Measurements from ENCODE around the gene OR8U1.
"Not testable (repeated sequence)": the region's sequence is repeated elsewhere in the genome, so short reads cannot be mapped to it uniquely, and the experiment has no call there.

The OR8U1 gene
- 0 reads per million in 3 donors for total RNA-seq

GRCh38 chr11:56375324-56375723 lies at the start of gene OR8U1:
Gene OR8U1, plus strand, starts transcription at chr11:56375624. Its CDS starts 0 bp downstream, at chr11:56375624.
- Histone ChIP-seq H3K36me3 (ENCODE audit: control insufficient read depth, insufficient read depth, low read length) (no peaks in the 10 kb centered on the region), H3K27ac (ENCODE audit: insufficient read depth, low read length, poor library complexity, severe bottlenecking) (no peak within 1 kb of the TSS), H3K4me3 (ENCODE audit: insufficient read depth, low read depth, low read length, poor library complexity, severe bottlenecking) (no peak within 1 kb of the TSS), H3K4me1 (ENCODE audit: control insufficient read depth, insufficient read depth, low read length, poor library complexity, severe bottlenecking) (no peaks in the 10 kb centered on the region), H3K27me3 (replicated peaks; ENCODE audit: control insufficient read depth, insufficient read depth, low read length, poor library complexity, severe bottlenecking) (no peaks in the 10 kb centered on the region), H3K9me3 (ENCODE audit: control insufficient read depth, low read length) (no peaks in the 10 kb centered on the region)
- DNase-seq, result no peak

GRCh38 chr11:56331861-56332491 lies 43.4 kb upstream of the OR8U1 start:
- no peaks in the 10 kb centered on the region for H3K4me1 ChIP-seq (ENCODE audit: control insufficient read depth, insufficient read depth, low read length, poor library complexity, severe bottlenecking)
- H3K27me3 ChIP-seq (replicated peaks; ENCODE audit: control insufficient read depth, insufficient read depth, low read length, poor library complexity, severe bottlenecking), result no peaks in the 10 kb centered on the region
- no peaks in the 10 kb centered on the region for H3K36me3 ChIP-seq (ENCODE audit: control insufficient read depth, insufficient read depth, low read length)
- H3K9me3 ChIP-seq (ENCODE audit: control insufficient read depth, low read length), result no peaks in the 10 kb centered on the region
- no peak overlapping the region for H3K27ac ChIP-seq (ENCODE audit: insufficient read depth, low read length, poor library complexity, severe bottlenecking)
- H3K4me3 ChIP-seq (ENCODE audit: insufficient read depth, low read depth, low read length, poor library complexity, severe bottlenecking), result no peak overlapping the region
- DNase-seq, result no peak

- Histone ChIP-seq H3K4me3 (ENCODE audit: insufficient read depth, low read depth, low read length, poor library complexity, severe bottlenecking) (no peak overlapping the region), H3K4me1 (ENCODE audit: control insufficient read depth, insufficient read depth, low read length, poor library complexity, severe bottlenecking) (no peaks in the 10 kb centered on the region), H3K27ac (ENCODE audit: insufficient read depth, low read length, poor library complexity, severe bottlenecking) (no peak overlapping the region), H3K27me3 (replicated peaks; ENCODE audit: control insufficient read depth, insufficient read depth, low read length, poor library complexity, severe bottlenecking) (no peaks in the 10 kb centered on the region), H3K9me3 (ENCODE audit: control insufficient read depth, low read length) (peaks cover 2% of the 10 kb centered on the region), H3K36me3 (ENCODE audit: control insufficient read depth, insufficient read depth, low read length) (no peaks in the 10 kb centered on the region)
- DNase-seq, result no peak
These were observed 42.3 kb upstream of the OR8U1 start for GRCh38 chr11:56333156-56333555.

GRCh38 chr11:56340289-56340688 lies 35.1 kb upstream of the OR8U1 start:
- no peaks in the 10 kb centered on the region for H3K36me3 ChIP-seq (ENCODE audit: control insufficient read depth, insufficient read depth, low read length)
- no peaks in the 10 kb centered on the region for H3K27me3 ChIP-seq (replicated peaks; ENCODE audit: control insufficient read depth, insufficient read depth, low read length, poor library complexity, severe bottlenecking)
- peaks cover 2% of the 10 kb centered on the region for H3K9me3 ChIP-seq (ENCODE audit: control insufficient read depth, low read length)
- no peak overlapping the region for H3K27ac ChIP-seq (ENCODE audit: insufficient read depth, low read length, poor library complexity, severe bottlenecking)
- no peaks in the 10 kb centered on the region for H3K4me1 ChIP-seq (ENCODE audit: control insufficient read depth, insufficient read depth, low read length, poor library complexity, severe bottlenecking)
- no peak for DNase-seq
- no peak overlapping the region for H3K4me3 ChIP-seq (ENCODE audit: insufficient read depth, low read depth, low read length, poor library complexity, severe bottlenecking)

- Histone ChIP-seq H3K4me3 (ENCODE audit: insufficient read depth, low read depth, low read length, poor library complexity, severe bottlenecking) (no peak within 1 kb of the TSS), H3K27me3 (replicated peaks; ENCODE audit: control insufficient read depth, insufficient read depth, low read length, poor library complexity, severe bottlenecking) (no peaks in the 10 kb centered on the region), H3K4me1 (ENCODE audit: control insufficient read depth, insufficient read depth, low read length, poor library complexity, severe bottlenecking) (no peaks in the 10 kb centered on the region), H3K27ac (ENCODE audit: insufficient read depth, low read length, poor library complexity, severe bottlenecking) (no peak within 1 kb of the TSS), H3K36me3 (ENCODE audit: control insufficient read depth, insufficient read depth, low read length) (no peaks in the 10 kb centered on the region), H3K9me3 (ENCODE audit: control insufficient read depth, low read length) (no peaks in the 10 kb centered on the region)
- DNase-seq, result no peak
These were observed 29.7 kb upstream of the OR8U1 start, which contains the start of gene OR8K1 for GRCh38 chr11:56345739-56346138. Gene OR8K1, plus strand, starts transcription at chr11:56346039. Its CDS starts 0 bp downstream, at chr11:56346039.

GRCh38 chr11:56353991-56354390 lies 21.4 kb upstream of the OR8U1 start, which contains the start of gene OR8J1:
Gene OR8J1, plus strand, starts transcription at chr11:56354291. Its CDS starts 5,956 bp downstream, at chr11:56360247.
- H3K36me3 ChIP-seq (ENCODE audit: control insufficient read depth, insufficient read depth, low read length), result no peaks in the 10 kb centered on the region
- no peak within 1 kb of the TSS for H3K27ac ChIP-seq (ENCODE audit: insufficient read depth, low read length, poor library complexity, severe bottlenecking)
- no peaks in the 10 kb centered on the region for H3K4me1 ChIP-seq (ENCODE audit: control insufficient read depth, insufficient read depth, low read length, poor library complexity, severe bottlenecking)
- no peaks in the 10 kb centered on the region for H3K27me3 ChIP-seq (replicated peaks; ENCODE audit: control insufficient read depth, insufficient read depth, low read length, poor library complexity, severe bottlenecking)
- H3K9me3 ChIP-seq (ENCODE audit: control insufficient read depth, low read length), result no peaks in the 10 kb centered on the region
- DNase-seq, result no peak
- no peak within 1 kb of the TSS for H3K4me3 ChIP-seq (ENCODE audit: insufficient read depth, low read depth, low read length, poor library complexity, severe bottlenecking)

GRCh38 chr11:56380120-56380519 lies 4.7 kb downstream of the OR8U1 start:
- Histone ChIP-seq H3K36me3 (ENCODE audit: control insufficient read depth, insufficient read depth, low read length) (no peaks in the 10 kb centered on the region), H3K9me3 (ENCODE audit: control insufficient read depth, low read length) (no peaks in the 10 kb centered on the region), H3K27ac (ENCODE audit: insufficient read depth, low read length, poor library complexity, severe bottlenecking) (no peak overlapping the region), H3K4me3 (ENCODE audit: insufficient read depth, low read depth, low read length, poor library complexity, severe bottlenecking) (no peak overlapping the region), H3K4me1 (ENCODE audit: control insufficient read depth, insufficient read depth, low read length, poor library complexity, severe bottlenecking) (no peaks in the 10 kb centered on the region), H3K27me3 (replicated peaks; ENCODE audit: control insufficient read depth, insufficient read depth, low read length, poor library complexity, severe bottlenecking) (no peaks in the 10 kb centered on the region)
- no peak for DNase-seq

GRCh38 chr11:56394381-56394780 lies 19.0 kb downstream of the OR8U1 start:
- DNase-seq, result no peak
- no peaks in the 10 kb centered on the region for H3K4me1 ChIP-seq (ENCODE audit: control insufficient read depth, insufficient read depth, low read length, poor library complexity, severe bottlenecking)
- no peaks in the 10 kb centered on the region for H3K36me3 ChIP-seq (ENCODE audit: control insufficient read depth, insufficient read depth, low read length)
- H3K4me3 ChIP-seq (ENCODE audit: insufficient read depth, low read depth, low read length, poor library complexity, severe bottlenecking), result no peak overlapping the region
- H3K9me3 ChIP-seq (ENCODE audit: control insufficient read depth, low read length), result no peaks in the 10 kb centered on the region
- H3K27ac ChIP-seq (ENCODE audit: insufficient read depth, low read length, poor library complexity, severe bottlenecking), result no peak overlapping the region
- no peaks in the 10 kb centered on the region for H3K27me3 ChIP-seq (replicated peaks; ENCODE audit: control insufficient read depth, insufficient read depth, low read length, poor library complexity, severe bottlenecking)

GRCh38 chr11:56396047-56396446 lies 20.6 kb downstream of the OR8U1 start:
- H3K9me3 ChIP-seq (ENCODE audit: control insufficient read depth, low read length), result no peaks in the 10 kb centered on the region
- no peak for DNase-seq
- no peaks in the 10 kb centered on the region for H3K36me3 ChIP-seq (ENCODE audit: control insufficient read depth, insufficient read depth, low read length)
- H3K4me1 ChIP-seq (ENCODE audit: control insufficient read depth, insufficient read depth, low read length, poor library complexity, severe bottlenecking), result no peaks in the 10 kb centered on the region
- H3K27ac ChIP-seq (ENCODE audit: insufficient read depth, low read length, poor library complexity, severe bottlenecking), result no peak overlapping the region
- no peaks in the 10 kb centered on the region for H3K27me3 ChIP-seq (replicated peaks; ENCODE audit: control insufficient read depth, insufficient read depth, low read length, poor library complexity, severe bottlenecking)
- no peak overlapping the region for H3K4me3 ChIP-seq (ENCODE audit: insufficient read depth, low read depth, low read length, poor library complexity, severe bottlenecking)

GRCh38 chr11:56401858-56402461 lies 26.5 kb downstream of the OR8U1 start:
- H3K27me3 ChIP-seq (replicated peaks; ENCODE audit: control insufficient read depth, insufficient read depth, low read length, poor library complexity, severe bottlenecking); H3K4me3 ChIP-seq (ENCODE audit: insufficient read depth, low read depth, low read length, poor library complexity, severe bottlenecking); DNase-seq; H3K4me1 ChIP-seq (ENCODE audit: control insufficient read depth, insufficient read depth, low read length, poor library complexity, severe bottlenecking); H3K27ac ChIP-seq (ENCODE audit: insufficient read depth, low read length, poor library complexity, severe bottlenecking); H3K9me3 ChIP-seq (ENCODE audit: control insufficient read depth, low read length); H3K36me3 ChIP-seq (ENCODE audit: control insufficient read depth, insufficient read depth, low read length): not testable (repeated sequence)
